HG03342 (cell line): ENCODE results near the gene VSTM4.

ENCODE experiments used
- ATAC-seq: cut with Tn5 transposase; IDR thresholded peaks from one replicate; pipeline ENCODE4 v1.9.1; 2021; ENCODE audit warnings: mild to moderate bottlenecking, moderate library complexity; ENCODE audit not compliant: unreplicated experiment

VSTM4 gene

DNA sequence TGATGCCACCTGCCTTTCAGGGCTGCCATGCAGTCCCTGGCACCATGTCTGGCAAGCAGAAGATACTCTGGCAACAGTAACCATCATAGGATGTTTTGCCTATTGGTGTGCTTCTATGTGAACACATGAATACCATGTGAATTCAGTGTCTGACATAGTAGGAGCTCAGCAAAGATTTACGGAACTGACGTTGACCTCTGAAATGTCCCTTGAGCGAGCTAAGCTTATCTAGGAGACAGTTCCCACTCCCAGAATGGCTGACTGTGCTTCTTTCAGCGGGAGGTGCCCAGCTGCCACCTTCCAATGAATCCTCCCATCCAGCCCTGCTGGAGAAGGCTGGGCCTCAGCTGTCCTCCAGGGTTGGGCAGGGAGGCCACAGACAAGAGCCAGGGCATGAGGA, 104.5 kb downstream of the VSTM4 start:
- no peak for ATAC-seq

- no peak for ATAC-seq
Observed at GRCh38 chr10:49010295-49010694, 105.0 kb downstream of the VSTM4 start.

DNA sequence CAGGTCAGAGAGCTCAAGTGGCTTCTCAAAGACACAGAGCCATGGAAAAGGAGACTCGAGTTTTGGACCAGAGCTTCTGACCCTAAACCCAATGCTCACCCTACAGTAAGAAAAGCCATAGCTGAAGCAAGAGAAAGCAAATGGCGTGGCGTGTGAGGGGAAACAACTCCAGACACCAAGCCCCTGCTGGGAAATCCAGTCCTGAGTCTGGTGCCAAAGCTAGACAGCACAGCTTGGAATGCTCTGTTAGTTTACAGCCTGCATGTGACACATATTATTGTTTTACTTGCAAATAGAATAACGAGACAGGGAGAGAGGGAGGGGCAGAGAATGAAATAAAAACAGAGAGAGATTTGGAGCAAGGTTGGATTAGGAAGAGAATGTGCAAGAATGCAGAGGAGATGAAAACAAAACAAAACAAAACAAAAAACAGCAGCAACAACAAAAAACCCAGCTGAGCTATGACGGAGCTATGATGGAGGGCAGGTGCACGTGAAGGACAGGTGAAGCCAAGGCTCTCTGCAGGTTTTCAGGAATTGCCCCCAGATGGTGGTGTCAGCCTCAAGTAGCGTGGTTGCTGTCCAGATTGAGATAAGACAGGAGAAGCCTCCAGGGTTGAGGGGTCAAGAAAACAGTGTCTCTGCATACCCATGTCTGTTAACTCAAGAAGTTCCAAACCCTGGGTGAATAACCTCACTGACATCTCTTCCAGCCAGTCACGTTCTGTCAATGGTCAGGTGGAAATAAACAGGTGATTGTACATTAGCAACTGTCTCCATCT, 105.9 kb downstream of the VSTM4 start:
- ATAC-seq: no peak

DNA sequence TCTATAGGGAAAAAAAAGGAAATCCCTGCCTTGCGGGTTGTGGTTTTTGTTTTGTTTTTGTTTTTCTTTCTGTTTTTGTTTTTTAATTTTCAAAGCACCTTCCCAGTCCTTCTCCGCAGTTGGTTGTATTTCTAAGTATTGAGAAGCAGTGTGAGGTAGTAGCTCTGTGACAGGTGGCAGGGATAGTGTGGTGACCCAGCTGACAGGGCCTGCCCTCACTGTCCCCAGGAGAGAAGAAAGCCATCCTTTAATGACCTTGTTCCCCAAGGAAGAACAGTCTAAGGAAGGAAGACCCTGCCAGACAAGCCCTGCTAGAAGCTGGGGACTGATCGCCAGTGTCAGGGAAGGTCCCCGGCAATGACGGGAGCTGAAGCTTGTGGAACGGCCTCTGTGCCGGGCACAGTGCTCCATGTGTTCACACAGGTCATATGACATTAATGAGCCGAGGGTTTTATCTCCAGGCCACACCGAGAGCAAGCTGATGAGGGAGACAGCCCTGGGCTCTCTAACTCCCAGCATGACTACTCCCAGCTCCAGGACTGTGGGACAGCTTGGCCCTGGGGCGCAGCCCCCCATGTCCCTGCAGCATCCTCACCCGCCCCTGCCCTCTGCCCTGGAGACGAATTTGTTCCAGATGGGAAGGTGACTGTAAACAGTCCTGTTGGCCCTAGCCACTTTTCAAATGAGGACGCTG, 106.7 kb downstream of the VSTM4 start:
- ATAC-seq: no peak

DNA sequence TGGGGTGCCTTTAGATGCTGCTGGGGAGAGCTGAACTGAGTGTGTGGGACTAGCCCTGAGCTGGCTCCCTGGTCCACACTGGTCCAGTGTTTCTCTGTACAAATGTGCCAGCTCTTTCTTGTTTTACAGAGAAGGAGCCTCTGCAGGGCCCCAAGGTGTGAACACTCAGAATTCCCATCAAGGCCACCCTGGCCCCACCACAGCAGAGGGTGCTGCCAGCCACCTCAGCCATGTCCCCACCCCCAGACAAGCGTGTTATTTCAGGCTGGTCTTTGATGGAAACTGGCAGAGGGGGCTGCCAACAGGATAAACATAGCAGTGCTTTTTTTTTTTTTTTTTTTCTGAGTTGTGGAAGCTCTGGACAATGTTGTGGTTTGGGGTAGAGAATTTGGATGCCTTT, 107.2 kb downstream of the VSTM4 start:
- no peak for ATAC-seq

GRCh38 chr10:49007129-49007528, 108.2 kb downstream of the VSTM4 start:
- no peak for ATAC-seq

GRCh38 chr10:49005270-49005669, 110.1 kb downstream of the VSTM4 start:
- no peak for ATAC-seq

GRCh38 chr10:49001870-49002672, 113.3 kb downstream of the VSTM4 start:
- no peak for ATAC-seq

DNA sequence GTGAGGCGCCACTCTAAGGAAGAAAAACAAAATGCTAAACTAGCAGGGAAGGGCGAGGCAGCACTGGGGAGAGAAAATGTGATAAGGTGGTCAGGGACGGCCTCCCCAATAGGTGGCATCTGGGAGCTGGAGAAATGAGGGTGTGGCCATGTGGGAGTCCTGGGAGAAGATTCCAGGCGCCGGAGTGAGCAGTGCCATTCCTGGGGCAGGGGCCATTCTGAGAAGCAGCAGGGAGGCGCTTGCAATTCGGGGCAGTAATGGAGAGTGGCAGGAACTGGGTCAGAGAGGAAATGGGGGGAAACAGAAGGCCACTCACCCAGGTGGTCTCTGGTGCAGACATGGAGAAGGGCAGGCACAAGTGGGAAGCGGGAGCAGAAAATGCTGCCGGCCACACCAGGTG, 113.9 kb downstream of the VSTM4 start:
- no peak for ATAC-seq

DNA sequence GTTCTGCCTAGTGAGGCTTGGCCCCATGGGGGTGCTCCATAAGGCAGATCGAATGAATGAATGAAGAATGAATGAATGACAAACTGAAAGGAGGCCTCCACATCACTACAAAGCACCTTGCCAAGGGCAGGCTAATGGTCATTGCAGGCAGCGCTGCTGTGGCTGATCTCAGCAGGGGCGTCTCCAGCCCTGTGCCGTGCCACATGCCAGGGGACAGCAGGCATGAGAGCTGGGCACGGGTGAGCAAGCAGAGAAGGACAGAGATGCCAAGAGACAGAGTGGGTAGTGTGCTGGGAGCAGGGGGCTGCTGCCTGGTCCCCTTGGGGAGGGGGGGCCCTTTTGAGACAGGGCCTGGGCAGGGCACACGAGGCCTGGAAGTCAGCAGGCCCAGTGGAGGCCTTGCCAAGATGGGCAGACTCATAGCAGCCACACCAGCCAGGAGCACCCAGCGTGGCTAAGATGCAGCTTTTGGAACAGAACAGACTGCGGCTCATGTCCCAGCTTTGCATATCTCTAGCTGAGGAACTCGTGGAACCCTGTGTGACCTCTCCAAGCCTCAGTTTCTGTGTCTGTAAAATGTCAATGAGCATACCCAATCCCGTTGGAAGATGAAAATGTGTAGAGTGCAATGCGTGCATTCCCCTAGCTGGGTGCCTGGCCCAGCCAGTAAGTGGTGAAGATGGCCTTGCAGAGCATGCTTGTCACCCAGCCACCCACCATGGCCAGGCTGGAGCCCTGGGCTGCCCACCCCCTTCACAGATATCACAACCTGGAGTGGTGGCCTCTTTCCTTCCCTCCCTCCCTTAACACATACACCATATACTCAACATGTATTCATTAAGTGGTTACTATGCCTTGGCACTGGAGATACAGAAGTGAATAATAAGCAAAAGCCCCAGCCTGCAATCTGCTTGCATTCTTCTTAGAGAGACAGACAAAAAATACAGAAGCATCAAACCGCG, 114.6 kb downstream of the VSTM4 start:
- ATAC-seq: no peak

DNA sequence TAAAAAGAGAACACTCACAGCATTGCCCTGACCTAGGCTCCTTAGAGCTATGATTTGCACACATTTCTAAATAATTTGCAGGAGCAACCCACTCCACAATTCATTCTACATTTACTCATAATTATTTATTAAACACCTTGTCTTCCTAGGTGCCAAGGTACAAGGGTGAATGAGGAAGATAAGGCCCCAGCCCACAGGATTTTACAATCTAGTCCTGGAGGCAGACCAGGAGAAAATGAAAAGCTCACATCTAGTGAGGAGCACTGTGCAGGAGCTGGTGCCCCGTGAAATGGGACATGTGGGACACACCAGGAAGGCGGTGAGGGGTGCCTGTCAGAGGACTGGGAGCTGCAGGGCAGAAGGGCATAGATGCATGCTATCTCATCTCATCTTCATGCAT, 116.0 kb downstream of the VSTM4 start:
- ATAC-seq: no peak

DNA sequence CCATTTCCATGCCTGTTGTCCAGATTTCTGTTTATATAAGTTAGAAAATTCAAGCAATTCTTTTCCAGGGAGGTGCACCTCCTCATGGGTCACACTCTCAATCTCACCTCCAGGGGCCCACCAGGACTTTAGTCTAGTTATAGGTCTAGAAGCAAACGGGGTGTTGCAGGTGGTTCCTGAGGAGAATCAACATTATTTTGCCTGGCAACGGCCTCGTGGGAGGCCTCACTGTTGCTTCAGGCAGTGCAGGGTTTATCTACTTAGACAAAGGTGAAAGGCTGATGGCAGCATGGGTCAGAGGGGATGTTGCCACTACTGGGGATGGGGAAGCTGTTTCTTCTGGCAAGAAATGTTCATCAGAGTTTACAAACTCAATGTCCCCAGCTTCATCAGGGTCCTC, 119.0 kb downstream of the VSTM4 start:
- no peak for ATAC-seq

- ATAC-seq: no peak
Observed at GRCh38 chr10:48993627-48994026, 121.7 kb downstream of the VSTM4 start.

- ATAC-seq: no peak
Observed at GRCh38 chr10:48990226-48990625, 125.1 kb downstream of the VSTM4 start.

- no peak for ATAC-seq
Observed at GRCh38 chr10:48985621-48986158, 129.6 kb downstream of the VSTM4 start.

GRCh38 chr10:48983648-48984351, 131.5 kb downstream of the VSTM4 start:
- ATAC-seq: no peak

GRCh38 chr10:48982584-48982983, 132.7 kb downstream of the VSTM4 start:
- ATAC-seq: no peak

- peak; percentile 47 for ATAC-seq
Observed at GRCh38 chr10:48981310-48981907, 133.9 kb downstream of the VSTM4 start.

- ATAC-seq: no peak
Observed at GRCh38 chr10:48978318-48978717, 137.0 kb downstream of the VSTM4 start.
